SK-N-SH treated with all-trans-retinoic acid at 6 μM for 48 hours (cell line): ENCODE measurements around the gene ABHD4.

Experiments
- ATAC-seq: fragments of 200-7000 bp; cut with Tn5 transposase; 3 replicates; pipeline ENCODE4 v1.9.1; 2020; ENCODE audit warnings: mild to moderate bottlenecking, moderate library complexity
- ARNTL ChIP-seq: fragments of 450-650 bp; formaldehyde crosslinking; IDR thresholded peaks from 2 replicates; pipeline ENCODE4 v1.5.0; 2020; ENCODE audit warnings: low read depth, mild to moderate bottlenecking, moderate library complexity, borderline replicate concordance
- BACH2 ChIP-seq: fragments of 250-450 bp; sonication (Bioruptor Pico); IDR thresholded peaks from 2 replicates; pipeline ENCODE4 v1.9.0; 2021; ENCODE audit warnings: mild to moderate bottlenecking, borderline replicate concordance
- CSRNP3 ChIP-seq: fragments of 250-450 bp; sonication (Bioruptor Pico); IDR thresholded peaks from 2 replicates; pipeline ENCODE4 v1.5.1; 2021; ENCODE audit warnings: mild to moderate bottlenecking, moderate library complexity
- ESRRG ChIP-seq: fragments of 250-450 bp; sonication (Bioruptor Pico); IDR thresholded peaks from 2 replicates; pipeline ENCODE4 v1.6.1; 2021; ENCODE audit warnings: mild to moderate bottlenecking
- GLIS3 ChIP-seq: fragments of 250-450 bp; sonication (Bioruptor Pico); IDR thresholded peaks from 2 replicates; pipeline ENCODE4 v1.5.0; 2020; ENCODE audit warnings: mild to moderate bottlenecking, moderate library complexity
- ISL1 ChIP-seq: fragments of 250-450 bp; sonication (Bioruptor Pico); IDR thresholded peaks from 2 replicates; pipeline ENCODE4 v2.1.2; 2022; ENCODE audit warnings: mild to moderate bottlenecking, moderate library complexity
- OSR1 ChIP-seq: fragments of 250-450 bp; sonication (Bioruptor Pico); IDR thresholded peaks from 2 replicates; pipeline ENCODE4 v1.8.0; 2022; ENCODE audit warnings: moderate library complexity, mild to moderate bottlenecking, inconsistent platforms
- PATZ1 ChIP-seq: fragments of 250-450 bp; sonication (Bioruptor Pico); IDR thresholded peaks from 2 replicates; pipeline ENCODE4 v1.8.0; 2020; ENCODE audit warnings: mild to moderate bottlenecking, moderate library complexity, borderline replicate concordance
- POU6F1 ChIP-seq: fragments of 250-450 bp; sonication (Bioruptor Pico); IDR thresholded peaks from 2 replicates; pipeline ENCODE4 v1.8.0; 2021; ENCODE audit warnings: low read depth, mild to moderate bottlenecking, moderate library complexity, borderline replicate concordance
- RARB ChIP-seq: fragments of 250-450 bp; sonication (Bioruptor Pico); IDR thresholded peaks from 2 replicates; pipeline ENCODE4 v1.8.0; 2021; ENCODE audit warnings: mild to moderate bottlenecking, moderate library complexity
- SNAI2 ChIP-seq: fragments of 250-450 bp; sonication (Bioruptor Pico); IDR thresholded peaks from 2 replicates; pipeline ENCODE4 v1.5.0; 2020; ENCODE audit warnings: mild to moderate bottlenecking, moderate library complexity
- TCF4 ChIP-seq: fragments of 250-450 bp; sonication (Bioruptor Pico); IDR thresholded peaks from 2 replicates; pipeline ENCODE4 v1.8.0; 2021; ENCODE audit warnings: mild to moderate bottlenecking, moderate library complexity, borderline replicate concordance
- TOX ChIP-seq: fragments of 250-450 bp; sonication (Bioruptor Pico); IDR thresholded peaks from 2 replicates; pipeline ENCODE4 v1.8.0; 2021; ENCODE audit warnings: mild to moderate bottlenecking, moderate library complexity, borderline replicate concordance
- TSHZ2 ChIP-seq: fragments of 250-450 bp; sonication (Bioruptor Pico); IDR thresholded peaks from 2 replicates; pipeline ENCODE4 v1.5.0; 2020; ENCODE audit warnings: mild to moderate bottlenecking, moderate library complexity
- ZC3H10 ChIP-seq: fragments of 250-450 bp; sonication (Bioruptor Pico); IDR thresholded peaks from 2 replicates; pipeline ENCODE4 v1.5.1; 2021; ENCODE audit warnings: mild to moderate bottlenecking, moderate library complexity
- ZFP3 ChIP-seq: fragments of 250-450 bp; sonication (Bioruptor Pico); IDR thresholded peaks from 2 replicates; pipeline ENCODE4 v1.5.0; 2020; ENCODE audit warnings: mild to moderate bottlenecking, moderate library complexity
- ZFP30 ChIP-seq: fragments of 450-650 bp; formaldehyde crosslinking; IDR thresholded peaks from 2 replicates; pipeline ENCODE4 v1.5.0; 2022; ENCODE audit warnings: mild to moderate bottlenecking, moderate library complexity
- ZNF70 ChIP-seq: fragments of 450-650 bp; formaldehyde crosslinking; IDR thresholded peaks from 2 replicates; pipeline ENCODE4 v1.5.0; 2020; ENCODE audit warnings: mild to moderate bottlenecking, moderate library complexity
- ZNF8 ChIP-seq: fragments of 450-650 bp; formaldehyde crosslinking; IDR thresholded peaks from 2 replicates; pipeline ENCODE4 v1.5.0; 2020; ENCODE audit warnings: mild to moderate bottlenecking, moderate library complexity

Gene ABHD4

GRCh38 chr14:22640192-22640591 lies 42.1 kb downstream of the ABHD4 start:
- TF ChIP-seq ARNTL (CRISPR knock-in tag) (no peak), RARB (no peak), TSHZ2 (CRISPR knock-in tag) (no peak), TCF4 (CRISPR knock-in tag) (no peak), ZNF70 (no peak)
- no peak for ATAC-seq

GRCh38 chr14:22641846-22642245 lies 43.7 kb downstream of the ABHD4 start:
- TF ChIP-seq POU6F1 (CRISPR knock-in tag) (no peak), GLIS3 (CRISPR knock-in tag) (no peak), ZNF8 (CRISPR knock-in tag) (no peak)
- no peak for ATAC-seq

- no peak for ATAC-seq
- TF ChIP-seq ZFP30, result no peak
- no peak for TF ChIP-seq TCF4 (CRISPR knock-in tag)
- TF ChIP-seq GLIS3 (CRISPR knock-in tag), result no peak
- no peak for TF ChIP-seq ZFP3 (CRISPR knock-in tag)
- TF ChIP-seq ARNTL (CRISPR knock-in tag), result no peak
- TF ChIP-seq ISL1 (CRISPR knock-in tag), result no peak
- TF ChIP-seq ZNF70, result no peak
- no peak for TF ChIP-seq ESRRG (CRISPR knock-in tag)
- TF ChIP-seq, all 23 proteins: peak for 0
Observed at GRCh38 chr14:22644305-22644635, 46.2 kb downstream of the ABHD4 start, which contains the start of gene OR6J1. Gene OR6J1 (minus strand): TSS chr14:22644352. CDS start chr14:22634811, 9,541 bp downstream.

GRCh38 chr14:22646570-22647254 lies 48.6 kb downstream of the ABHD4 start:
- no peak for ATAC-seq
- TF ChIP-seq ARNTL (CRISPR knock-in tag), result no peak

- no peak for TF ChIP-seq ZFP30
- no peak for TF ChIP-seq ZC3H10
- no peak for TF ChIP-seq ZFP3 (CRISPR knock-in tag)
- TF ChIP-seq CSRNP3 (CRISPR knock-in tag), result no peak
- no peak for TF ChIP-seq ESRRG (CRISPR knock-in tag)
- no peak for TF ChIP-seq ISL1 (CRISPR knock-in tag)
- TF ChIP-seq SNAI2 (CRISPR knock-in tag), result no peak
- no peak for TF ChIP-seq ZNF70
- TF ChIP-seq POU6F1 (CRISPR knock-in tag), result no peak
- TF ChIP-seq BACH2 (CRISPR knock-in tag), result no peak
- no peak for TF ChIP-seq TCF4 (CRISPR knock-in tag)
- no peak for TF ChIP-seq RARB
- no peak for TF ChIP-seq PATZ1
- no peak for TF ChIP-seq TSHZ2 (CRISPR knock-in tag)
- no peak for TF ChIP-seq TOX
- TF ChIP-seq OSR1, result no peak
- TF ChIP-seq ARNTL (CRISPR knock-in tag), result no peak
- TF ChIP-seq, all 23 proteins: peak for 0
- ATAC-seq, result no peak
Observed at GRCh38 chr14:22648506-22648905, 50.4 kb downstream of the ABHD4 start.
